ENCODE results near the gene TMOD1. TPM values are rescaled to one million over a fixed set of nuclear protein-coding genes. Genes with fewer than 3 reads are reported as not detected.

The TMOD1 gene
- total and polyA plus RNA-seq, 9 of the 15 experiments (the other 6 are each of a cell fraction or from before 2014, with no cell fraction given): 7.1 to 41.2 (median 14.2) TPM

GRCh38 chr9:97591535-97591934, 90.1 kb downstream of the TMOD1 start:
- Histone ChIP-seq H3K27ac (ENCODE audit: extremely low read depth, low read depth, low read length) (no peak overlapping the region), H3K27me3 (ENCODE audit: control insufficient read depth in 2 of 2, insufficient read depth in 2 of 2, low read length in 2 of 2) (no peaks in the 10 kb centered on the region), H3K9me1 (ENCODE audit: control insufficient read depth, insufficient read depth, low read length) (no peaks in the 10 kb centered on the region), H3K4me2 (ENCODE audit: insufficient read depth, low read length) (no peak overlapping the region), H3K36me3 (ENCODE audit: control insufficient read depth, insufficient read depth, low read length) (peaks cover 46% of the 10 kb centered on the region), H4K20me1 (replicated peaks; ENCODE audit: control insufficient read depth, insufficient read depth, low read length) (no peaks in the 10 kb centered on the region), H3K9me3 (replicated peaks; ENCODE audit: control insufficient read depth, insufficient read depth, low read depth, low read length) (no peaks in the 10 kb centered on the region), H3K4me3 (no peak overlapping the region), H3K4me1 (replicated peaks in 1 of 2; ENCODE audit: control insufficient read depth in 2 of 2, insufficient read depth in 2 of 2, low read length in 2 of 2) (no peaks in the 10 kb centered on the region), H3K9ac (ENCODE audit: insufficient read depth in 1 of 2, low read depth in 2 of 2, low read length in 2 of 2) (no peak overlapping the region), H3K79me2 (ENCODE audit: control insufficient read depth, insufficient read depth, low read length) (no peaks in the 10 kb centered on the region), H2AFZ (ENCODE audit: low read depth, low read length) (no peak overlapping the region)
- CTCF ChIA-PET (ENCODE audit: low intra/inter-chr PET ratio): no interaction called here
- no peak for ATAC-seq
- TF ChIP-seq KDM5B (IDR thresholded peaks at IDR 0.05; ENCODE audit: insufficient replicate concordance, low read depth, low read length) (no peak), ASH1L (IDR thresholded peaks at IDR 0.05; ENCODE audit: borderline replicate concordance, low read depth, partially characterized antibody) (no peak), ZEB2 (IDR thresholded peaks at IDR 0.05) (no peak), NONO (IDR thresholded peaks at IDR 0.05; ENCODE audit: low read depth in 2 of 2, low read length in 1 of 2) (no peak), FOS (IDR thresholded peaks at IDR 0.05; ENCODE audit: extremely low read depth, insufficient read length) (no peak), SRSF7 (optimal IDR thresholded peaks at IDR 0.05; ENCODE audit: low read depth, low read length) (no peak), CEBPB (tag; IDR thresholded peaks at IDR 0.05) (no peak), ZNF263 (CRISPR knock-in tag; IDR thresholded peaks at IDR 0.05; ENCODE audit: borderline replicate concordance) (no peak), POLR2B (IDR thresholded peaks at IDR 0.05; ENCODE audit: low read depth, partially characterized antibody) (no peak), ZNF146 (CRISPR knock-in tag; IDR thresholded peaks at IDR 0.05; ENCODE audit: unreplicated experiment) (no peak), WHSC1 (IDR thresholded peaks at IDR 0.05; ENCODE audit: low read length) (no peak), BRF1 (IDR thresholded peaks at IDR 0.05; ENCODE audit: borderline replicate concordance, extremely low read depth, insufficient read length) (no peak), DIDO1 (tag; IDR thresholded peaks at IDR 0.05; ENCODE audit: low read depth) (no peak), ZNF318 (IDR thresholded peaks at IDR 0.05; ENCODE audit: borderline replicate concordance in 1 of 2, low read depth in 1 of 2) (no peak), TBP (optimal IDR thresholded peaks at IDR 0.05; ENCODE audit: low read depth, low read length) (no peak), CAMTA2 (CRISPR knock-in tag; conservative IDR thresholded peaks at IDR 0.05) (no peak), ELF1 (tag; IDR thresholded peaks at IDR 0.05) (no peak)
- WGBS (ENCODE audit: insufficient coverage, low coverage, missing lambda C conversion rate): 93% methylated on average over 6 of the region's 6 CpGs
- no peak for FAIRE-seq
- DNase-seq (ENCODE audit: extremely low read depth in 1 of 4, low spot score in 3 of 4): no peak
- in situ Hi-C loops (cut with MboI): no loop called here
- POLR2A ChIA-PET: interaction anchor here (0.6 kb wide), 1 partner anchor 35 kb away, joined by 3 read pairs; no protein-coding TSS in a partner anchor
- BruUV-seq (replicated peaks): no TSS peak
- intact Hi-C loops (cut with micrococcal nuclease): no loop called here

Data from K562 (cell line).